ENCODE results near the gene ACTL8.

GRCh38 chr1:17706445-17706844 lies 48.7 kb upstream of the ACTL8 start:
- TF ChIP-seq, protein P1, sequence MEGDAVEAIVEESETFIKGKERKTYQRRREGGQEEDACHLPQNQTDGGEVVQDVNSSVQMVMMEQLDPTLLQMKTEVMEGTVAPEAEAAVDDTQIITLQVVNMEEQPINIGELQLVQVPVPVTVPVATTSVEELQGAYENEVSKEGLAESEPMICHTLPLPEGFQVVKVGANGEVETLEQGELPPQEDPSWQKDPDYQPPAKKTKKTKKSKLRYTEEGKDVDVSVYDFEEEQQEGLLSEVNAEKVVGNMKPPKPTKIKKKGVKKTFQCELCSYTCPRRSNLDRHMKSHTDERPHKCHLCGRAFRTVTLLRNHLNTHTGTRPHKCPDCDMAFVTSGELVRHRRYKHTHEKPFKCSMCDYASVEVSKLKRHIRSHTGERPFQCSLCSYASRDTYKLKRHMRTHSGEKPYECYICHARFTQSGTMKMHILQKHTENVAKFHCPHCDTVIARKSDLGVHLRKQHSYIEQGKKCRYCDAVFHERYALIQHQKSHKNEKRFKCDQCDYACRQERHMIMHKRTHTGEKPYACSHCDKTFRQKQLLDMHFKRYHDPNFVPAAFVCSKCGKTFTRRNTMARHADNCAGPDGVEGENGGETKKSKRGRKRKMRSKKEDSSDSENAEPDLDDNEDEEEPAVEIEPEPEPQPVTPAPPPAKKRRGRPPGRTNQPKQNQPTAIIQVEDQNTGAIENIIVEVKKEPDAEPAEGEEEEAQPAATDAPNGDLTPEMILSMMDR (IDR thresholded peaks at IDR 0.05), result no peak
- TF ChIP-seq POLR2A (IDR thresholded peaks at IDR 0.05), result no peak

Data from esophagus squamous epithelium (tissue), 4 donors.